IPS-11a (cell line): ENCODE results near the gene TERB2.
"Not testable (repeated sequence)": the region's sequence is repeated elsewhere in the genome, so short reads cannot be mapped to it uniquely, and the experiment has no call there.

Source experiments
- H3K4me3 ChIP-seq: one replicate; pipeline ENCODE4 v1.5.1; 2013; ENCODE audit warnings: low read depth, low read length, control low read depth

The TERB2 gene

GRCh38 chr15:44956388-44956787, at the start of gene TERB2:
TSS of gene TERB2 (plus strand) at chr15:44956687. CDS start at chr15:44956719, 32 bp downstream.
- H3K4me3 ChIP-seq: no peak within 1 kb of the TSS

GRCh38 chr15:44909423-44909822, 47.1 kb upstream of the TERB2 start:
- no peak overlapping the region for H3K4me3 ChIP-seq

GRCh38 chr15:44910981-44911625, 45.4 kb upstream of the TERB2 start:
- H3K4me3 ChIP-seq: no peak overlapping the region

- not testable (repeated sequence) for H3K4me3 ChIP-seq
Measured at GRCh38 chr15:44912186-44912585, 44.3 kb upstream of the TERB2 start.

GRCh38 chr15:44912974-44913448, 43.5 kb upstream of the TERB2 start:
- not testable (repeated sequence) for H3K4me3 ChIP-seq

GRCh38 chr15:44918136-44918535, 38.4 kb upstream of the TERB2 start:
- H3K4me3 ChIP-seq: no peak overlapping the region

GRCh38 chr15:44928658-44929057, 27.8 kb upstream of the TERB2 start:
- not testable (repeated sequence) for H3K4me3 ChIP-seq

- not testable (repeated sequence) for H3K4me3 ChIP-seq
Measured at GRCh38 chr15:44930283-44930682, 26.2 kb upstream of the TERB2 start.

- H3K4me3 ChIP-seq: not testable (repeated sequence)
Measured at GRCh38 chr15:44958302-44958701, 1.8 kb downstream of the TERB2 start.

GRCh38 chr15:44968475-44968874, 12.0 kb downstream of the TERB2 start:
- H3K4me3 ChIP-seq: no peak overlapping the region

GRCh38 chr15:44971036-44971435, 14.5 kb downstream of the TERB2 start:
- H3K4me3 ChIP-seq: no peak overlapping the region

- not testable (repeated sequence) for H3K4me3 ChIP-seq
Measured at GRCh38 chr15:44976183-44976582, 19.7 kb downstream of the TERB2 start.

- H3K4me3 ChIP-seq: not testable (repeated sequence)
Measured at GRCh38 chr15:44977781-44978180, 21.3 kb downstream of the TERB2 start.

- not testable (repeated sequence) for H3K4me3 ChIP-seq
Measured at GRCh38 chr15:44979617-44980339, 23.3 kb downstream of the TERB2 start.

GRCh38 chr15:44984144-44984543, 27.7 kb downstream of the TERB2 start:
- H3K4me3 ChIP-seq: not testable (repeated sequence)

- not testable (repeated sequence) for H3K4me3 ChIP-seq
Measured at GRCh38 chr15:44986346-44987055, 30.0 kb downstream of the TERB2 start.

GRCh38 chr15:44987711-44988110, 31.2 kb downstream of the TERB2 start:
- H3K4me3 ChIP-seq: not testable (repeated sequence)

- H3K4me3 ChIP-seq: not testable (repeated sequence)
Measured at GRCh38 chr15:44988184-44988869, 31.8 kb downstream of the TERB2 start.

- not testable (repeated sequence) for H3K4me3 ChIP-seq
Measured at GRCh38 chr15:44988870-44989219, 32.4 kb downstream of the TERB2 start.

- not testable (repeated sequence) for H3K4me3 ChIP-seq
Measured at GRCh38 chr15:44997632-44998031, 41.1 kb downstream of the TERB2 start.

- no peak overlapping the region for H3K4me3 ChIP-seq
Measured at GRCh38 chr15:44999105-44999504, 42.6 kb downstream of the TERB2 start.
